Bone marrow (tissue), 2 donors: Measurements from ENCODE around the gene GGT6.

ENCODE experiments used
- DNase-seq, 2 donors: peaks; one replicate each; lab custom pipeline; 2025; lab: John Stamatoyannopoulos, UW

The GGT6 gene

DNA sequence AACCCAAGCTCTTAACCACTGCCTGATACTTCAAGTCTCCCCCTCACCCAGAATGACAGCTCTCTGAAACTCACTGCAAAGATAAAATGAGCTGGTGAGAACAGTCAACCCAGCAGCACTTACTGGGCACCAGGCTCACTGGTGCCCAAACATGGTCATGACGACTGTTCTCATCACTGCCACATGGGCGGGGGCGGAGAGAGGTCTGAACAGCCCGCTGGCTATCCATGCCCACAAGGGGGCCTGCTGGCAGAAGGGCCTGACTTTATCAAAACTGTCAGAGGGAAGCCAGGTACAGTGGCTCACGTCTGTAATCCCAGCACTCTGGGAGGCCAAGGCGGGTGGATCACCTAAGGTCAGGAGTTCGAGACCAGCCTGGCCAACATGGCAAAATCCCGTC, 9.2 kb downstream of the GGT6 start:
- no peak for DNase-seq

DNA sequence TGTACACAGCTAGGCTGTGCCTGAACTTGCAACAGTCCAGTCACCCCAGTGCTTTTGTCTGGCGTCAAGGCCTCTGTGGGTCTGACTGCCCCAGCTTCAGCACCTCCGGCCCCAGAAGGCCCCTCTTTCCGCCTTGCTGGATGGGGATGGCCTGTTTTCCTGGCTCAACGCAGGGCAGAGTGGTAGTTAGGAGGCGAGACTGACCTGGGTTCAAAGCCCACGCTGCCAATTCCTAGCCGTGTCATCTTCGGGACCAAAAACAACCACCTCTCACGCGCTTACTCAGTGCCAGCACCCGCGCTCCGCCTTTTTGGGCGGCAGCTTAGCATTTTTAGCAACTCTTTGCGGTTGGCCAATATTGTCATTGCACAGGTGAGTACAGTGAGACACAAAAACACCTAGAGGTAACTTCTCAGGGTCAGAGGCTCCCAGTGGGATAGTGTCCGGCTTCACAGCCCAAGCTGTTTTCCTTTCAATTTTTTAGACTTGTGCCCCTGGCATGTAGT, 9.8 kb downstream of the GGT6 start:
- DNase-seq, result no peak

- DNase-seq, result no peak
Observed at GRCh38 chr17:4549781-4550533, 10.4 kb downstream of the GGT6 start.

GRCh38 chr17:4548721-4549531, 11.5 kb downstream of the GGT6 start:
- DNase-seq, result no peak

DNA sequence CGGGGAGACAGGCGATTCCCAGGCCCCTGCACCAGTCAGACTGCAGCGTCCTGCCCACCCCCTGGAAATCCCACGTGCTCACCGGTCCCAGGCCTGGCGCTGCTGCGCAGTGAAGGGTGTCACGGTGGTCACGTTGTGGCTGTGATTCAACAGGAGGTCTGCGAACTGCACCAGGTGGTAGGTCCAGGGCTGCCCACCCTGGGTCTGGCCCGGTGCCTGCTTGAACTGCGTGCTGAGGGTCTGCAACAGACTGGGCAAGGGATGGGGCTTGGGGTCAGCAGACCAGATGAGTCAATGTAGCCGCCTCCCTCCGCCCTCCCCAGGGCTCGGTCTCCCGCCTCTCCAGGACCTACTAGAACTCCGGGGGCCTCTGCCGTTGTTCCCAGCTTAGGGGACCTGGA, 12.3 kb downstream of the GGT6 start:
- no peak for DNase-seq

- DNase-seq, result no peak
Observed at GRCh38 chr17:4547118-4547906, 13.1 kb downstream of the GGT6 start.

DNA sequence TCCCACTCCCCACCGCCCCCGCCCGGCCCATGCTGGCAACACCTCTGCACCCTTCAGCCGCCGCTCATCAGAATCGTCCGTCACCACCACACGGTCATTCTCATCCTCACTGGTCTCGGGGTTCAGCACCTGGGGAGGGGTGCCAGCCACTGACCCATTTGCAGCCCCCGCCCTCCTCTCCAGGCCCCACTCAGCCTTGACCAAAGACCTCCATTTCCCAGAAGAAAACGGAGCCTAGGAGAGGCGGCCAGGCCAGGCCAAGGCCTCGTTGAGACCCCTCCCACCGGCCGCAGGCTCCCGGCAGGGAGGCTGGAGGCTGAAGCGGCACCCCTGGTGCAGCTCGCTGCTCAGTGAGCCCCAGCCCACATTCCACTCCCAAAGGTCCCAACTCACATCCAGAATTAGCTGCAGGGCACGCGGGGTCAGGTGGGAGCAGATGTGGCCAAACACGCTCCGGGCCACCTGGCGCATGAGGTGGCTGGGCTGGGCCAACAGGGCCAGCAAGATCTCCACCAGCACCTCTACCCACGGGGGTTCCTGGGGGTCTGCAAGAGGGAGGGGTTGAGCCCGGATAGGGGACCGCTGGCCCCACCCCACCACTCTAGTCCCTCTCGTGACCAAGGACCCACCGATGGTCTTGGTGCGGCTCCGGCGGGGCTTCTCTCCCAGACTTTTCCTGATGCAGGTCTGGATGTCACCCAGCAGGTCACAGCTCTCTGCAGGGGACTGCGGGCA, 15.0 kb downstream of the GGT6 start:
- no peak for DNase-seq

GRCh38 chr17:4544951-4545216, 15.5 kb downstream of the GGT6 start:
- DNase-seq, result no peak

GRCh38 chr17:4544135-4544950, 16.0 kb downstream of the GGT6 start:
- DNase-seq, result no peak

GRCh38 chr17:4543557-4544026, 16.8 kb downstream of the GGT6 start:
- no peak for DNase-seq

DNA sequence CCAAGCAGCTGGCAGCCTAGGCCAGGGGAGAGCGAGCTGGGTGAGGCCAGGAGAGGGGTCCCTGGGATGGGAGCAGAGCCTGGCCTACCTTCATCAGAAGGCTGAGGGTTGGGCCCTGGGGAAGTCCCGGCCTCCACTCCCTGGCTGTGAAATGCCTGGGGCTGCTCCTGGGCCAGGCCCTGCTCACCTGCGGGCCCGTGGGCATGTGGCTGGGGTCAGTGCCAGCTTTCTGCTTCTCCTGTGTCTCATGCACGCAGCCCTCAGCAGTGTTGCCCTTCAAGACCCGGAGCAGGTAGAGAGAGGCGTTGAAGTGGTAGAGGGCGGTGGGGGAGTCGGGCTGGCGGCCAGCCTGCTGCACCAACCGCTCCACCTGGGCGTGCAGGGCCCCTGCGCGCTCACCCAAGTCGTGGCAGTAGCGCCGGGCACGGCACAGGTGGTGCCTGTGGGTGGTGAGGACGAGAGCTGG, 17.6 kb downstream of the GGT6 start:
- DNase-seq, result no peak

- DNase-seq, result no peak
Observed at GRCh38 chr17:4542003-4542725, 18.2 kb downstream of the GGT6 start.

DNA sequence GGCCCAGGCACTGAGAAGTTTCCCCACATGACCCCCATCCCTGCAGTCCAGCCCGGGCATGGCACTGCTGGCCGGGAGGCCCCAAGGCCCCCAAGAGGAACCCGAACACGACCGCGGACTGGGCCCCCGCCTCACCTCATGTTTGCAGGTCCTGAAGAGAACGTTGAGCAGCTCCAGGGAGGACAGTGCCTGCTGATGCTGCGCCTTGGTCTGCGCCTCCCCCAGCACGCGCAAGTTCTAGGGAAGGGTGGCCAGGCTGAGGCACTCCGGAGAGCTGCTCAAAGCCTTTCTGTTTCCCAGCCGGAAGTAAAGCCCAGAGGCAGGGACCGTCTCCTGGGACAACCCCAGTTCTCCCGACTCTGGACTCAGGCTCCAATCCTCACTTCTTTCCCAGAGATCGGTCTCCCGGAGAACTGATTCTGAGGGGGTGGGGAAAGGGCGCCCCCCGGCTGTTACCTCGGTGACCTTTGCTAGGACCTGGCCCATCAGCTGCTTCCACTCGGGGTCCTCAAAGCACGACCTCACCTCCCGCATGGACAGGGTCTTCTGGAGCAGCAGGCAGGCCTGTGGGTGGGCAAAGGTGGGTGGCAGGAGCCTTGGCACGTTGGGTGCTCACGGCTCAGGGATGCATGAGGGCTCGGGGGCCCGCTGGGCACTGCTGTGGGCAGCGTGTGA, 18.9 kb downstream of the GGT6 start:
- DNase-seq, result no peak

DNA sequence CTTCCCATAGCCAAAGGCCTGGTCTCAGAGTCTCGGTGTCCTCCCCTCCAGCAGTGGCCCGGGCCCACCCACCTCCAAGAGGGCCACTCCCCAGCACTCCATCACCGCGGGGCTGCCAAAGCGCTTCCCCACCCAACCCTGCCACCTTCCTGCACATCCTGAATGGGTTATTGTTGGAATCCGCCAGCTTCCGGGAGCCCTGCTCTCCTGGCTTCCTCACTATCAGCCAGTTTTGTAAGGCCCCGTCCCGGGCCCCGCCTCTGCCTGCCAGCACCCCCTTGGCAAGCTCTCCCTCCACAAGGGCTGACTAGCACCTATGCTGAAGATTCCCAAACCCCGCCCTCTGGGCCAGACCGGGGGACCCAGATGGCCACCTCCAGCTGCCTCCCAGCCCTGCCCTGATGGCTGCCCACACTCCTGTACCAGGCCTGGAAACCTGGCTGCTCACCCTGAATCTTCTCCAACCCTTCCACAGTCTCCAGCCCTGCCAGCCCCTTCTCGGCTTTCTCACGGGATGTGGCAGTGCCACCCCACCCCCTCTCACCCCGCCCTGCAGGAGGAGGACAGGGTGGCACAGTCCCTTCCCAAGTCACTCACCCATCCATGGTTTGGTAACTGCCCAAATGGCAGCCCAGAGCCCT, 19.6 kb downstream of the GGT6 start:
- DNase-seq, result no peak

DNA sequence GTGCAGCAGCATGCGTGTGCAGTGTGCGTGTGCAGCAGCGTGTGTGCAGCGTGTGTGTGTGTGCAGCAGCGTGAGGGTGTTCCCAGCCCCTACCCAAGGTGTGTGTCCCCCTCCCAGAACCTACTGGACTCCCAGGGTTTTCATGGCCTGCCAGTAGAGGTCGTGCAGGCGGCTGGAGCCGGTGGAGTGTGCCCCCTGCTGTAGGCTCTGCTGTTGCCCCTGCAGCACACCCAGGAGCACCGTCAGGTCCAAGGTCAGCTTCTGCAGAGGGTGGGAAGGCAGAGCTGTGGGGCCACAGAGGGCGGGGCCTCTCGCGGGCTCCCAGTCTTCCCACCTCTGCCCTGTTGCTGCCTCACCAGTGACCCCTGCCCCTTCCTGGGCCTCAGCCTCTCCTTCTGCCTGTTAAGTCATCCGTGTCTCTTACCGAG, 20.1 kb downstream of the GGT6 start:
- no peak for DNase-seq

- DNase-seq, result no peak
Observed at GRCh38 chr17:4539576-4540223, 20.7 kb downstream of the GGT6 start.

- no peak for DNase-seq
Observed at GRCh38 chr17:4539025-4539424, 21.4 kb downstream of the GGT6 start.

DNA sequence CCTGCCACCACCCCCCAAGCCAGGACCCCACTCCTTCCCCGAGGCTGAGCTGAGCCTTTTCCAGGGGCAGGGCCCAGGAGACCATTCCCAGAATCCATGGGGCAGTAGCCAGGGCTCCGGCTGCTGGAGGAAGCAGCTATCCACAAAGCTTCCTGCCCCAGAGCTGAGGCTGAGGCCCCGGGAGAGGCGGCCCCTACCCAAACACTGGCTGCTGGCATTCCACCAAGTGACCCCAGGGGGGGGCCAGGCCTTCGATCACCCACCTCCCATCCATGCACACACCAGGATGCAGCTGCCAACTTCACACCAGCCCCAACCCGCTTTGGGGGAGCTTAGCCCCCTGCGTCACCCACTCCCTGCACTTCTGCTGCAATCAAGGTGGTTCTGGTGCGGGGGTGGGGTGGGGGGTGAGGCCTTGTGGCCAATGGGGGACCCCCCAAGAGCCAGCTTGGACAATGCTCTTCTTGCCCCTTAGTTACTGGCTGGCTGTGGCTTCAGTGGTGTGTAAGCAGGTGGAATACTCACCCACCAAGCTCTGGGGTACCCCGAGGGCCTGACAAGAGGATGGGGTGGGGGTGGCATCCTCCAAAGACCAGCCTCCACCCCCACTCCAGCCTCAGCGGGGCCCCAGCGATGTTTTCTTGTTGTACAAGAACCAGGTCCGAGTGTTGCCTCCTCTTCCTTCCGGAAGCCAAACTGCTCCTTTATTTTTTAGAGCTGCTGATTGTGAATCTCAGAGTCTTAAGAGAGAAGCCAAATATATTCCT, 22.0 kb downstream of the GGT6 start:
- DNase-seq, result no peak
